Panc1 (cell line): Measurements from ENCODE around the gene ACOXL. TPM values are rescaled to one million over a fixed set of nuclear protein-coding genes. Genes with fewer than 3 reads are reported as not detected.

Experiments
- ATAC-seq: fragments of 200-7000 bp; cut with Tn5 transposase; 2 replicates; pipeline ENCODE4 v1.9.1; 2020; ENCODE audit warnings: mild to moderate bottlenecking, moderate library complexity
- BruUV-seq: library from RNA; stranded (reverse); fragments of 400-500 nt; replicated peaks from 2 replicates; lab custom pipeline; 2021; lab: Mats Ljungman, UMichigan
- CTCF ChIA-PET: fragments of 300-600 bp; sonication (Branson Sonifier 250); formaldehyde crosslinking; loops from one replicate; lab custom pipeline; 2022; ENCODE audit warnings: antibody characterized with exemption; lab: Charles Lee
- POLR2A ChIA-PET: fragments of 300-600 bp; sonication (Branson Sonifier 250); formaldehyde crosslinking; loops from one replicate; lab custom pipeline; 2022; ENCODE audit warnings: antibody characterized with exemption; lab: Charles Lee
- DNase-seq: peaks from one replicate; pipeline ENCODE4 v3.0.0-alpha.2; 2010; ENCODE audit warnings: low read depth, low spot score
- H3K27ac ChIP-seq: 2 replicates; pipeline ENCODE4 v1.5.1; 2011; ENCODE audit warnings: mild to moderate bottlenecking, low read length, inconsistent platforms
- H3K27me3 ChIP-seq: fragments of 200-500 bp; sonication (Bioruptor generic); 2 replicates; pipeline ENCODE4 v1.6.0; 2014; ENCODE audit warnings: low read length, inconsistent platforms; ENCODE audit not compliant: control insufficient read depth, insufficient read depth
- H3K36me3 ChIP-seq: fragments of 200-500 bp; sonication (Bioruptor generic); 2 replicates; pipeline ENCODE4 v1.5.1; 2014; ENCODE audit warnings: inconsistent platforms, mild to moderate bottlenecking, low read length, moderate library complexity; ENCODE audit not compliant: control insufficient read depth, insufficient read depth
- H3K4me1 ChIP-seq: 2 replicates; pipeline ENCODE4 v1.5.1; 2011; ENCODE audit warnings: inconsistent platforms, mild to moderate bottlenecking, low read length, moderate library complexity; ENCODE audit not compliant: control insufficient read depth, insufficient read depth
- H3K4me3 ChIP-seq, 2 experiments: 2 replicates each; pipeline ENCODE4 v1.5.1; 2011 to 2012; ENCODE audit warnings: low read depth in 2 of 2, low read length in 2 of 2, mild to moderate bottlenecking in 2 of 2, inconsistent platforms in 1 of 2, moderate library complexity in 1 of 2
- H3K9me3 ChIP-seq: fragments of 200-500 bp; sonication (Bioruptor generic); 2 replicates; pipeline ENCODE4 v1.5.1; 2014; ENCODE audit warnings: low read depth, mild to moderate bottlenecking, inconsistent platforms, low read length, moderate library complexity; ENCODE audit not compliant: control insufficient read depth, insufficient read depth
- CTCF ChIP-seq: fragments of 450-650 bp; IDR thresholded peaks from 2 replicates; pipeline ENCODE4 v1.5.1; 2017; ENCODE audit warnings: mild to moderate bottlenecking
- POLR2AphosphoS5 ChIP-seq: IDR thresholded peaks from 2 replicates; pipeline ENCODE4 v1.6.1; 2012; ENCODE audit warnings: mild to moderate bottlenecking, low read depth, low read length, moderate library complexity
- REST ChIP-seq, 2 experiments: IDR thresholded peaks; 2 replicates each; pipeline ENCODE4 v1.6.1; 2011 to 2012; ENCODE audit warnings: low read depth in 2 of 2, control low read depth in 1 of 2, low read length in 1 of 2, mild to moderate bottlenecking in 1 of 2, moderate library complexity in 1 of 2; ENCODE audit not compliant: insufficient read depth in 1 of 2
- SIN3A ChIP-seq: IDR thresholded peaks from 2 replicates; pipeline ENCODE4 v1.6.1; 2012; ENCODE audit warnings: low read depth, mild to moderate bottlenecking, low read length, moderate library complexity, borderline replicate concordance; ENCODE audit not compliant: insufficient read depth
- TCF7L2 ChIP-seq: IDR thresholded peaks from 2 replicates; pipeline ENCODE4 v1.6.1; 2011; ENCODE audit warnings: mild to moderate bottlenecking, low read depth, low read length, inconsistent platforms
- in situ Hi-C: cut with HindIII; loops from 2 replicates; pipeline ENCODE4 v1.10.0; 2016; ENCODE audit warnings: low sequenced_read_pairs, low pct_unique_long_range_greater_than_20kb
- intact Hi-C: fragments of 100-400 bp; cut with micrococcal nuclease; formaldehyde crosslinking; loops from one replicate; pipeline ENCODE4 v1.10.0; 2022; ENCODE audit not compliant: unreplicated experiment
- total RNA-seq: library from RNA; stranded (reverse); gene quantifications from one replicate; pipeline ENCODE4 v1.2.1, GENCODE V29; 2021; ENCODE audit not compliant: unreplicated experiment

ACOXL gene
- total RNA-seq, 1 experiment from 2014 or later: 4.9 TPM

- CTCF ChIA-PET: no interaction called here
- Histone ChIP-seq H3K36me3 (no peaks in the 10 kb centered on the region), H3K4me3 (no peak overlapping the region), H3K27me3 (no peaks in the 10 kb centered on the region), H3K27ac (no peak overlapping the region), H3K9me3 (no peaks in the 10 kb centered on the region), H3K4me1 (no peaks in the 10 kb centered on the region)
- POLR2A ChIA-PET: no interaction called here
- BruUV-seq: no TSS peak
- in situ Hi-C loops (no loop called here), intact Hi-C loops (no loop called here)
- ATAC-seq (no peak), DNase-seq (no peak)
- TF ChIP-seq TCF7L2: no peak
- no peak for TF ChIP-seq POLR2AphosphoS5
- TF ChIP-seq CTCF: no peak
- no peak for TF ChIP-seq REST (IDR thresholded peaks at IDR 0.05; ENCODE audit: insufficient read depth in 1 of 2, low read depth in 2 of 2, low read length in 1 of 2)
- TF ChIP-seq SIN3A: no peak
These were observed 171.2 kb downstream of the ACOXL start for GRCh38 chr2:110903548-110903947.

- DNase-seq (no peak), ATAC-seq (no peak)
- BruUV-seq: no TSS peak
- no peaks in the 10 kb centered on the region for H3K36me3 ChIP-seq
- intact Hi-C loops (no loop called here), in situ Hi-C loops (no loop called here)
- H3K4me3 ChIP-seq: no peak overlapping the region
- POLR2A ChIA-PET: no interaction called here
- TF ChIP-seq POLR2AphosphoS5 (no peak), CTCF (no peak), TCF7L2 (no peak), REST (IDR thresholded peaks at IDR 0.05; ENCODE audit: insufficient read depth in 1 of 2, low read depth in 2 of 2, low read length in 1 of 2) (no peak), SIN3A (no peak)
- no peaks in the 10 kb centered on the region for H3K27me3 ChIP-seq
- H3K4me1 ChIP-seq: no peaks in the 10 kb centered on the region
- CTCF ChIA-PET: no interaction called here
- no peak overlapping the region for H3K27ac ChIP-seq
- no peaks in the 10 kb centered on the region for H3K9me3 ChIP-seq
These were observed 171.9 kb downstream of the ACOXL start for GRCh38 chr2:110904116-110904778.
